B cell (primary cell): Measurements from ENCODE around the gene IGF2BP1. TPM values are rescaled to one million over a fixed set of nuclear protein-coding genes. Genes with fewer than 3 reads are reported as not detected.

Experiments used
- ATAC-seq: fragments of 200-7000 bp; cut with Tn5 transposase; one replicate; pipeline ENCODE4 v1.10.0; 2021; ENCODE audit warnings: low read depth, mild to moderate bottlenecking, moderate number of reproducible peaks, moderate library complexity
- CTCF ChIA-PET: fragments of 350-600 bp; sonication (Branson Sonifier 250); formaldehyde crosslinking; loops from one replicate; lab custom pipeline; 2021; ENCODE audit warnings: antibody characterized with exemption, inconsistent platforms; lab: Charles Lee
- POLR2A ChIA-PET: fragments of 350-600 bp; sonication (Branson Sonifier 250); formaldehyde crosslinking; loops from one replicate; lab custom pipeline; 2021; ENCODE audit warnings: antibody characterized with exemption; lab: Charles Lee
- DNase-seq: peaks from one replicate; pipeline ENCODE4 v3.0.0; 2013
- H2AFZ ChIP-seq: 2 replicates; pipeline ENCODE4 v1.6.1; 2012; ENCODE audit warnings: mild to moderate bottlenecking, low read depth, low read length; ENCODE audit not compliant: insufficient read depth, poor library complexity, severe bottlenecking
- H3K27ac ChIP-seq, 2 donors: 1 replicate in 1 of 2; 2 replicates in 1 of 2; pipeline ENCODE4 v1.5.1; 2012 to 2013; ENCODE audit warnings: low read length in 2 of 2, mild to moderate bottlenecking in 2 of 2, moderate library complexity in 1 of 2
- H3K27me3 ChIP-seq, 4 experiments: fragments of 200-600 bp in 1 of 4; sonication (generic) in 1 of 4; replicated peaks in 1 of 4; 1 replicate in 2 of 4; 2 replicates in 2 of 4; pipeline versions ENCODE4 v1.6.1 to v1.7.0; 2013 to 2016; ENCODE audit warnings: low read length in 3 of 4, mild to moderate bottlenecking in 2 of 4, mixed read lengths in 1 of 4, moderate library complexity in 1 of 4; ENCODE audit not compliant: insufficient read depth in 4 of 4, control insufficient read depth in 3 of 4; ENCODE audit errors: control extremely low read depth in 1 of 4
- H3K36me3 ChIP-seq, 2 experiments: replicated peaks in 1 of 2; 1 replicate in 1 of 2; 2 replicates in 1 of 2; pipeline versions ENCODE4 v1.6.1 to v1.7.1; 2013; ENCODE audit warnings: low read length in 1 of 2; ENCODE audit not compliant: insufficient read depth in 2 of 2, control insufficient read depth in 1 of 2; ENCODE audit errors: control extremely low read depth in 1 of 2, extremely low read depth in 1 of 2
- H3K4me1 ChIP-seq, 2 donors: fragments of 200-600 bp in 1 of 2; sonication (generic) in 1 of 2; 1 replicate in 1 of 2; 2 replicates in 1 of 2; pipeline versions ENCODE4 v1.5.1 to v1.6.1; 2013 to 2017; ENCODE audit warnings: low read length in 2 of 2; ENCODE audit not compliant: control insufficient read depth in 2 of 2, insufficient read depth in 2 of 2
- H3K4me2 ChIP-seq: replicated peaks from 2 replicates; pipeline ENCODE3; 2012; ENCODE audit warnings: mild to moderate bottlenecking, low read depth, low read length; ENCODE audit not compliant: poor library complexity, severe bottlenecking
- H3K4me3 ChIP-seq, 5 experiments: fragments of 200-600 bp in 1 of 5; sonication (generic) in 1 of 5; 1 replicate in 3 of 5; 2 replicates in 2 of 5; pipeline versions ENCODE4 v1.5.1 to v1.7.0; 2011 to 2016; ENCODE audit warnings: low read length in 4 of 5, mild to moderate bottlenecking in 4 of 5, low read depth in 2 of 5, control low read depth in 1 of 5, moderate library complexity in 1 of 5; ENCODE audit not compliant: insufficient read depth in 1 of 5; ENCODE audit errors: control extremely low read depth in 1 of 5, extremely low read depth in 1 of 5
- H3K79me2 ChIP-seq: fragments of 200-600 bp; sonication (generic); one replicate; pipeline ENCODE4 v1.6.0; 2016; ENCODE audit warnings: low read length; ENCODE audit not compliant: control insufficient read depth, insufficient read depth
- H3K9ac ChIP-seq: fragments of 200-600 bp; sonication (generic); 2 replicates; pipeline ENCODE4 v1.6.1; 2017; ENCODE audit warnings: mild to moderate bottlenecking, low read length, moderate library complexity
- H3K9me3 ChIP-seq, 3 donors: one replicate each; pipeline versions ENCODE4 v1.6.1 to v1.7.1; 2013; ENCODE audit warnings: low read length in 2 of 3; ENCODE audit not compliant: control insufficient read depth in 2 of 3, insufficient read depth in 1 of 3; ENCODE audit errors: control extremely low read depth in 1 of 3
- H4K20me1 ChIP-seq: 2 replicates; pipeline ENCODE4 v1.6.0; 2012; ENCODE audit warnings: mild to moderate bottlenecking, low read length; ENCODE audit not compliant: insufficient read depth, control insufficient read depth, poor library complexity, severe bottlenecking
- H3K27ac Mint-ChIP-seq: one replicate; pipeline ENCODE4 v1.8.0; 2021; ENCODE audit warnings: mixed read lengths
- H3K27me3 Mint-ChIP-seq: one replicate; pipeline ENCODE4 v1.8.0; 2021; ENCODE audit warnings: mixed read lengths
- H3K4me1 Mint-ChIP-seq: one replicate; pipeline ENCODE4 v1.8.0; 2021; ENCODE audit warnings: mixed read lengths
- H3K4me3 Mint-ChIP-seq: one replicate; pipeline ENCODE4 v1.8.0; 2021; ENCODE audit warnings: mixed read lengths
- H3K9me3 Mint-ChIP-seq: one replicate; pipeline ENCODE4 v1.8.0; 2022; ENCODE audit warnings: mixed read lengths; ENCODE audit not compliant: insufficient read depth
- EZH2 ChIP-seq: IDR thresholded peaks from 2 replicates; pipeline ENCODE4 v1.6.1; 2012; ENCODE audit warnings: borderline replicate concordance, low read depth, mild to moderate bottlenecking, moderate library complexity, low read length; ENCODE audit not compliant: insufficient read depth, poor library complexity, severe bottlenecking
- WGBS: methylation state at CpG from one replicate; pipeline ENCODE4 v1.1.5; 2013; ENCODE audit warnings: missing lambda C conversion rate; ENCODE audit not compliant: insufficient coverage; 5-methylcytosine and 5-hydroxymethylcytosine counted together
- intact Hi-C: fragments of 100-400 bp; cut with micrococcal nuclease; formaldehyde crosslinking; loops from one replicate; pipeline ENCODE4 v1.10.0; 2022
- polyA plus RNA-seq: library from polyadenylated mRNA; depleted of rRNA; stranded (reverse); fragments of >200 nt; gene quantifications from 2 replicates; pipeline ENCODE4 v1.2.3, GENCODE V29; 2012
- total RNA-seq, 2 donors: library from RNA; stranded (reverse); fragments of 120-200 nt in 1 of 2; gene quantifications; 1 replicate in 1 of 2; 2 replicates in 1 of 2; pipeline versions ENCODE4 v1.2.3 to v1.2.4, GENCODE V29; 2013 to 2022
- TF ChIP-seq, protein P1 (sequence below): fragments of 200-600 bp; IDR thresholded peaks from one replicate; pipeline ENCODE4 v1.8.0; 2022; ENCODE audit warnings: antibody characterized with exemption, mild to moderate bottlenecking

Gene IGF2BP1
- total and polyA plus RNA-seq, 2 donors (not counting 1 experiment from before 2014, with no cell fraction given): not detected

DNA sequence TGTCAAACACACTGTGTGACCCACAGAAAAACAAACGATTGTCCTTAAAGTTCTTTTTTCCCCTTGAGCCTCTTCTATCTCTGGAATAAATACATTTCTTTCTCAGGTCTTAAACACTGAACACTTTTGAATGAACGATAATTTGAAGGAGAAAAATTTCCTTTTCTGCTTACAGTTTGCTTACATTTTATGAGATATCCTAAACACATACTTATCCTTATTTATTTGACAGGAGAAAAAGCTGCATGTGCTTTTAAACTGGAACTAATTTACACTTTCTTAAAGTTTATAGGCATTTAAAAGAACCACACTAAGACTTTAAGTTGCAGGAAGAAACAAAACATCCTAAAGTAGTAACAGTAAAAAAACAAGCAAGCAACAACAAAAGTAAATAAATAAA, 4.7 kb upstream of the IGF2BP1 start:
- Histone ChIP-seq H4K20me1 (no peaks in the 10 kb centered on the region), H3K27me3 (peaks cover 0 to 48% (median 44%) of the 10 kb centered on the region in 4 experiments), H3K9me3 (peaks cover 1 to 22% (median 2%) of the 10 kb centered on the region in 3 donors), H2AFZ (no peak overlapping the region), H3K4me2 (no peak overlapping the region), H3K36me3 (no peaks in the 10 kb centered on the region), H3K4me3 (no peak overlapping the region), H3K9ac (no peak overlapping the region), H3K4me1 (peaks cover 23 to 25% of the 10 kb centered on the region in 2 donors), H3K79me2 (no peaks in the 10 kb centered on the region), H3K27ac (no peak overlapping the region)
- Mint-ChIP-seq H3K9me3 (no peaks in the 10 kb centered on the region), H3K4me3 (no peak overlapping the region), H3K27me3 (peaks cover 65% of the 10 kb centered on the region), H3K4me1 (peaks cover 18% of the 10 kb centered on the region), H3K27ac (no peak overlapping the region)
- POLR2A ChIA-PET: no interaction called here
- ATAC-seq (no peak), DNase-seq (no peak)
- 80% methylated on average over 1 of the region's 2 CpGs for WGBS
- TF ChIP-seq, protein P1, sequence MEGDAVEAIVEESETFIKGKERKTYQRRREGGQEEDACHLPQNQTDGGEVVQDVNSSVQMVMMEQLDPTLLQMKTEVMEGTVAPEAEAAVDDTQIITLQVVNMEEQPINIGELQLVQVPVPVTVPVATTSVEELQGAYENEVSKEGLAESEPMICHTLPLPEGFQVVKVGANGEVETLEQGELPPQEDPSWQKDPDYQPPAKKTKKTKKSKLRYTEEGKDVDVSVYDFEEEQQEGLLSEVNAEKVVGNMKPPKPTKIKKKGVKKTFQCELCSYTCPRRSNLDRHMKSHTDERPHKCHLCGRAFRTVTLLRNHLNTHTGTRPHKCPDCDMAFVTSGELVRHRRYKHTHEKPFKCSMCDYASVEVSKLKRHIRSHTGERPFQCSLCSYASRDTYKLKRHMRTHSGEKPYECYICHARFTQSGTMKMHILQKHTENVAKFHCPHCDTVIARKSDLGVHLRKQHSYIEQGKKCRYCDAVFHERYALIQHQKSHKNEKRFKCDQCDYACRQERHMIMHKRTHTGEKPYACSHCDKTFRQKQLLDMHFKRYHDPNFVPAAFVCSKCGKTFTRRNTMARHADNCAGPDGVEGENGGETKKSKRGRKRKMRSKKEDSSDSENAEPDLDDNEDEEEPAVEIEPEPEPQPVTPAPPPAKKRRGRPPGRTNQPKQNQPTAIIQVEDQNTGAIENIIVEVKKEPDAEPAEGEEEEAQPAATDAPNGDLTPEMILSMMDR: no peak
- TF ChIP-seq EZH2: no peak
- CTCF ChIA-PET: no interaction called here
- intact Hi-C loops: loop anchor here (10.0 kb wide), 1 partner anchor 268 kb away; the partner anchor contains the start of genes HOXB13, PRAC1 and PRAC2

DNA sequence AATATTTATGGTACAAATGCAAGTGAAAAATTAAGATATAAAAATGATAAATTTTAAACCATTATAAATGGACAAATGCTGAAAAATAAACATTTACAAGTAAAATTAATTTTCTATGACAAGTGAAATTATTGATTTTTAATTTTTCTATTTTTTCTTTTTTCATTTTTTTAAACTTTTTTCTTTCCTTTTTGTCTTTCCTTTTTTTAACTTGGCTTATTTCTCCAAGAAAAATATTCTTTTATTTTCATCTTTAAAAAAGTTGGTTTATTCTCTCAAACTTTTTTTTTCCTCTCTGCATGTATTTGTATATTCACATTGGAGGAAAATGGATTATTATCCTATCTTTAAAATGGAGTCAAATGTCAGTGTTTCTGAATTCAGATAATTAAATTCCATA, 3.9 kb upstream of the IGF2BP1 start:
- Histone ChIP-seq H2AFZ (no peak overlapping the region), H3K4me3 (no peak overlapping the region), H3K4me2 (no peak overlapping the region), H3K4me1 (peaks cover 32 to 34% of the 10 kb centered on the region in 2 donors), H3K9ac (no peak overlapping the region), H4K20me1 (no peaks in the 10 kb centered on the region), H3K9me3 (peaks cover 1 to 31% (median 2%) of the 10 kb centered on the region in 3 donors), H3K27ac (no peak overlapping the region), H3K27me3 (peaks cover 0 to 56% (median 50%) of the 10 kb centered on the region in 4 experiments), H3K36me3 (no peaks in the 10 kb centered on the region), H3K79me2 (no peaks in the 10 kb centered on the region)
- POLR2A ChIA-PET: no interaction called here
- DNase-seq (no peak), ATAC-seq (no peak)
- H3K4me1 Mint-ChIP-seq: peaks cover 27% of the 10 kb centered on the region
- H3K4me3 Mint-ChIP-seq: no peak overlapping the region
- no peak overlapping the region for H3K27ac Mint-ChIP-seq
- H3K27me3 Mint-ChIP-seq: peaks cover 70% of the 10 kb centered on the region
- H3K9me3 Mint-ChIP-seq: no peaks in the 10 kb centered on the region
- CTCF ChIA-PET: no interaction called here
- TF ChIP-seq, protein P1: no peak
- TF ChIP-seq EZH2: no peak
- intact Hi-C loops: loop anchor here (10.0 kb wide), 1 partner anchor 269 kb away; the partner anchor contains the start of genes HOXB13, PRAC1 and PRAC2
